ENCODE measurements around the gene MED13L.

Gene MED13L

GRCh38 chr12:116087399-116087798 is 190.1 kb downstream of the MED13L start:
- DNase-seq (ENCODE audit: low read depth), result no peak

GRCh38 chr12:116080415-116080814 is 197.1 kb downstream of the MED13L start:
- no peak for DNase-seq (ENCODE audit: low read depth)

GRCh38 chr12:116078396-116078795 is 199.1 kb downstream of the MED13L start:
- DNase-seq (ENCODE audit: low read depth), result no peak

- DNase-seq (ENCODE audit: low read depth), result no peak
Observed at GRCh38 chr12:116077431-116077830, 200.1 kb downstream of the MED13L start.

- no peak for DNase-seq (ENCODE audit: low read depth)
Observed at GRCh38 chr12:116076399-116076798, 201.1 kb downstream of the MED13L start.

- DNase-seq (ENCODE audit: low read depth), result no peak
Observed at GRCh38 chr12:116074686-116075085, 202.8 kb downstream of the MED13L start.

- DNase-seq (ENCODE audit: low read depth), result no peak
Observed at GRCh38 chr12:116071555-116072230, 205.8 kb downstream of the MED13L start.

DNA sequence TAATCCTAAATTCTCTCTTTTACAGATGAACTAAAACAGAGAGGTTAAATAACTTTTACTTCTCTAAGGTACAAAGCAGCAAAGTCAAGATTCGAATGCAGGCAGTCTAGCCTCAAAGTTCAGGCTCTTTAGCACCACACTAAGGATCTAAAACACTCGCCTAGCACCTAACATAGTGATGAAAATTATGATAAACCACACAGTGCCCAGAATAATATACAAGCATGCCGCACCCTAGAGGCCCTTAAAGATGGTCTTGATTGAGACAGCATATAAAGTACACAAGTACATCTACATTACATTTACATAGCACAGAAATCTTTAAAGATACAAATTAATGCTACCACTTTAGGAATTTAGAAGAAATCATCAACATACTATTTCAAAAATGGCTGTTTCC is 207.0 kb downstream of the MED13L start:
- DNase-seq (ENCODE audit: low read depth), result no peak

DNA sequence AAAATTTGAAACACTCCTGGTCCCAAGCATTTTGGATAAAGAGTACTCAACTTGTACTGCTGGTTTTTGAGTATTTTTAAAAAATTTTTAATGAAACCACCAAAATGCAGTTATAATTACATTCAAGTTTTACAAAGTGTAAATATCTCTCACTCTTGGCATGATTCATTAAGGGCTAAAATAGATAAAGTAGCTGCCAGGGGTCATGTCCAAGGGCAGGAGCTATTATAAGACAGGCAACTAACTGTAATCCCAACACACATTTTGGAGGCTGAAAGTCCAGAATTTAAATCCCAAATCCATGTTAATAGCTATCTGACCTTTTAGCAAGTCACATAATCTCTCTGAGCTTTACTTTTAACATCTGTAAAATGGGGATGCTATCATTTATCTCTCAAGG is 207.6 kb downstream of the MED13L start:
- no peak for DNase-seq (ENCODE audit: low read depth)

DNA sequence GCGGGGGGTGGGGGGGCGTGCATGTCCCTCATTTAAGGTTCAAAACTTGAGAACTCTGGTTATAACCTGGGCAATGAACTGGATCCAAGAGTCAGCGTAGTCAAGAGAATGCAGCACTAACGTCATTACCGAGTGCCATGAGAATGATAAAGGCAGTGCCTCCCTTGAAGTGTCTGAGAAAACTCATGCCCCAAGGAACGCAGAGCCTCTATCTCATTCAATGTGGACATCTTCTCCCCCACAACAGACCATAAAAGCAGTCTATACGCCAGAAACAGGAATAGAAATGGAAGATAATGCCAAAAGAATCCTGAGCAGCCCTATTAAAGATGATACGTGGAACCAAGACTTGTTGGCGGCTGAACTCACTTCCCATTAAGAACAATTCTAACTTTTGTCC is 208.6 kb downstream of the MED13L start:
- no peak for DNase-seq (ENCODE audit: low read depth)

DNA sequence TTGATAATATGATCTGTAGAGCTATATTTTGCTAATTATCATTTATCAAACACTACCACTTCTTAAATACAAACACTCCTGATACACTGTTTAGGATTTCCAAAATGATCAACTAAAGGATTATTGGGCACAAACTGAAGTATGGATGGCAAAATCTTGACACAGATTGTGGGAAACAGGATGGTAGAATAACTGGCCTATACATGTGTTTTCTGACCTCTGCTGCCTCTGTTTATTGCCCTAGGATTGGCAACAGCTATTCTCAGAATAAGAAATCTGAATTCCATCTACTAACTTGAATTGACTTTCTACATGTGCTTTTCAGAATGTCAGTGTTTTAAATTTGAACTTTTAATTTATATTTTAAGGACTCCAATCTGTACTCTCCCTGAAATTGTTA is 209.1 kb downstream of the MED13L start:
- no peak for DNase-seq (ENCODE audit: low read depth)

GRCh38 chr12:116067892-116068291 is 209.6 kb downstream of the MED13L start:
- DNase-seq (ENCODE audit: low read depth), result no peak

GRCh38 chr12:116066381-116067230 is 210.9 kb downstream of the MED13L start:
- peak; percentile 38 for DNase-seq (ENCODE audit: low read depth)

DNA sequence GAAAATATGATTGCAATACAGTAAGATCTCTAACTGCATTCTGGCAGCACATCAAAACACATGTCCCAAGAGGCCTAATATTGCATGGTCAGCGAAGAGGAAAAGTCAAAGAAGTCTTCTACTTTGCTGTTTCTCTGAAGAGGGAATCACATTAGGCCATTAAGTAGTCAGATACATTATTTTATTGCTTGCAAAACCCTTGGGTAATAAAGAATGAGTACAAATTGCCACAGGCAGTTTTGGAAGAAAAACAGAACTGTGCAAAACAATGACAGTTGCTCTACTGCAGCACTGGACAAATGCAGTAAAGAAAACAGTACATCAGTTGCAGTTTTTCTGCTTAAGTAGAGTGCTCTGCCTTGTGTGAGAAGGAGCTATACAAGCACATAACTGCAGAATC is 211.9 kb downstream of the MED13L start:
- no peak for DNase-seq (ENCODE audit: low read depth)

DNA sequence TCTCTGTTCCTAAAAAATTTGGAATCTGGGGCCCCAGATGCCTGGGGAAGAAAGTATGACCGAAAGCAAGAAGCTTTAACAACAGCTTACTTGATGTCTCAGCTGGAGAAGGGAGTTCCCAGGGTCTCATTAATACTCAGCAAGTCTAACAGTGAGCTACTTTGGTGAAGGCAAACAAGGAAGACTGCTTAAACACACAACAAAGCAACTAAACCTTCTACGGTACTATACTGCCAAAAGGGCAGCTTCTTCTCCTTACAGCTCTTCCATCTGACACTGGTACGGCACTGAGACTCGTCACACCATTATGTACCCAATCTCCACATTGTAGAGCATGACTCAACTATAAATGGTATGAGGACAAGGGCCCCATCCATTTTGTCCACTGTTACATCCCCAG is 213.0 kb downstream of the MED13L start:
- DNase-seq (ENCODE audit: low read depth), result no peak

- DNase-seq (ENCODE audit: low read depth), result no peak
Observed at GRCh38 chr12:116062698-116063097, 214.8 kb downstream of the MED13L start.

GRCh38 chr12:116060764-116061163 is 216.7 kb downstream of the MED13L start:
- no peak for DNase-seq (ENCODE audit: low read depth)

- no peak for DNase-seq (ENCODE audit: low read depth)
Observed at GRCh38 chr12:116059904-116060303, 217.6 kb downstream of the MED13L start.

- no peak for DNase-seq (ENCODE audit: low read depth)
Observed at GRCh38 chr12:116058574-116058973, 218.9 kb downstream of the MED13L start.

- no peak for DNase-seq (ENCODE audit: low read depth)
Observed at GRCh38 chr12:116057356-116057755, 220.1 kb downstream of the MED13L start.

GRCh38 chr12:116055895-116056607 is 221.4 kb downstream of the MED13L start:
- DNase-seq (ENCODE audit: low read depth), result no peak

DNA sequence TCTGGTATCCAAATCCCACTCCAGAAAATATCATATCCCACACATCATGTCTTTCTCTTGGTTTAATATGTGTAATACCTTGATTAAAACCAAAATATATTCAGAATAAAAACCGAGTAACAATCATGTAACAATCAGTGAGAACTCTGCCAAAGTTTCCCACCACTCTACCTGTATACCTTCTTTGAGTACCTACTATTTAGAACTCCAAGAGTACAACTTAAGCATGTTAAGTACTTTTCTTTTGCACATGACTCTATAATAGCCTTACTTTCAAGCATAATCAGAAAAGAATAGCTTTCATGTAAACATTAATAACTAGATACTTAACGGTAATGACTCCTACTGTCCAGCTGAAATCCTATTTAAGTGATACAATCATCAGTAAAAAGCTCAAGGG is 223.2 kb downstream of the MED13L start:
- DNase-seq (ENCODE audit: low read depth), result no peak
